CD1c-positive myeloid dendritic cell (primary cell): ENCODE measurements around the gene RSPH1.

Experiments
- DNase-seq: peaks from one replicate; pipeline ENCODE4 v3.0.0-alpha.2; 2016; ENCODE audit errors: extremely low spot score

The RSPH1 gene

GRCh38 chr21:42447182-42447581 is 48.8 kb downstream of the RSPH1 start:
- DNase-seq: no peak

- no peak for DNase-seq
Observed at GRCh38 chr21:42446531-42446930, 49.5 kb downstream of the RSPH1 start.

GRCh38 chr21:42445311-42445710 is 50.7 kb downstream of the RSPH1 start:
- no peak for DNase-seq

- no peak for DNase-seq
Observed at GRCh38 chr21:42444745-42445059, 51.3 kb downstream of the RSPH1 start.

- no peak for DNase-seq
Observed at GRCh38 chr21:42443876-42444744, 51.9 kb downstream of the RSPH1 start.

- no peak for DNase-seq
Observed at GRCh38 chr21:42443181-42443785, 52.7 kb downstream of the RSPH1 start.

- no peak for DNase-seq
Observed at GRCh38 chr21:42441963-42442362, 54.1 kb downstream of the RSPH1 start.

- DNase-seq: no peak
Observed at GRCh38 chr21:42440187-42440792, 55.7 kb downstream of the RSPH1 start.

GRCh38 chr21:42439284-42440186 is 56.5 kb downstream of the RSPH1 start:
- DNase-seq: no peak

- DNase-seq: no peak
Observed at GRCh38 chr21:42438316-42439205, 57.5 kb downstream of the RSPH1 start.

GRCh38 chr21:42437786-42438185 is 58.2 kb downstream of the RSPH1 start:
- DNase-seq: no peak

GRCh38 chr21:42436914-42437313 is 59.1 kb downstream of the RSPH1 start:
- no peak for DNase-seq

- DNase-seq: no peak
Observed at GRCh38 chr21:42435833-42436232, 60.2 kb downstream of the RSPH1 start.

GRCh38 chr21:42435401-42435800 is 60.6 kb downstream of the RSPH1 start:
- no peak for DNase-seq

GRCh38 chr21:42434884-42435283 is 61.1 kb downstream of the RSPH1 start:
- no peak for DNase-seq

GRCh38 chr21:42433946-42434551 is 62.0 kb downstream of the RSPH1 start:
- DNase-seq: no peak

GRCh38 chr21:42432695-42433094 is 63.3 kb downstream of the RSPH1 start:
- no peak for DNase-seq

- DNase-seq: no peak
Observed at GRCh38 chr21:42431196-42431595, 64.8 kb downstream of the RSPH1 start.

GRCh38 chr21:42430521-42430920 is 65.5 kb downstream of the RSPH1 start:
- no peak for DNase-seq

GRCh38 chr21:42429856-42430255 is 66.2 kb downstream of the RSPH1 start:
- no peak for DNase-seq

GRCh38 chr21:42429021-42429420 is 67.0 kb downstream of the RSPH1 start:
- no peak for DNase-seq
